KOPT-K1 (cell line): ENCODE results near the gene NRXN2.

ENCODE experiments used
- H3K27ac ChIP-seq: fragments of 200-600 bp; sonication (generic); 2 replicates; pipeline ENCODE4 v1.5.1; 2016; ENCODE audit warnings: antibody characterized with exemption, mild to moderate bottlenecking, low read depth, low read length; ENCODE audit not compliant: poor library complexity, severe bottlenecking
- H3K36me3 ChIP-seq: fragments of 200-600 bp; sonication (generic); 2 replicates; pipeline ENCODE4 v1.5.1; 2017; ENCODE audit warnings: antibody characterized with exemption, mild to moderate bottlenecking, low read length, moderate library complexity; ENCODE audit not compliant: insufficient read depth
- H3K9me3 ChIP-seq: fragments of 200-600 bp; sonication (generic); 2 replicates; pipeline ENCODE4 v1.5.1; 2017; ENCODE audit warnings: antibody characterized with exemption, low read length, mild to moderate bottlenecking; ENCODE audit not compliant: insufficient read depth, poor library complexity, severe bottlenecking

NRXN2 gene

DNA sequence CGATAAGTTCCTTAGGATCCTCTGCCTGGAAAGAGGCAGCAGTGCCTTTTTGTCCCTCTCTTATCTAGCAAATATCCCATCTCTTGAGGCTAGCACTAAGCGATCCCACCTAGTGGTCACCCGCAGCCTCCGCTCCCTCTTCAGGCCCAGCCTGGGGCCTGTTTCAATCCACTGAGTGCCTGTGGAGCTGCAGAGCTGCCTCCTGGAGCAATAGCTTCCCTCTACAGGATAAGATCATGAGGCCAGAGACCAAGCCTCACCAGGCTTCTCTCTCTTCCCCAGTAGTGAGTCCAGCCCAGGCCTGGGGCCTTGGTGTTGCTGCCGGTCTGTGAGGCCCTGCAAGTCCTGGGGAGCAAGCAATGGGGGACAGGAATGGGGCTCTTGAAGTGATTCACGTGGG lies 66.1 kb downstream of the NRXN2 start:
- Histone ChIP-seq H3K27ac (peak overlapping the region; percentile 44), H3K36me3 (no peaks in the 10 kb centered on the region), H3K9me3 (no peaks in the 10 kb centered on the region)

GRCh38 chr11:64655941-64656601 lies 66.9 kb downstream of the NRXN2 start:
- H3K9me3 ChIP-seq = no peaks in the 10 kb centered on the region
- H3K27ac ChIP-seq = no peak overlapping the region
- no peaks in the 10 kb centered on the region for H3K36me3 ChIP-seq

DNA sequence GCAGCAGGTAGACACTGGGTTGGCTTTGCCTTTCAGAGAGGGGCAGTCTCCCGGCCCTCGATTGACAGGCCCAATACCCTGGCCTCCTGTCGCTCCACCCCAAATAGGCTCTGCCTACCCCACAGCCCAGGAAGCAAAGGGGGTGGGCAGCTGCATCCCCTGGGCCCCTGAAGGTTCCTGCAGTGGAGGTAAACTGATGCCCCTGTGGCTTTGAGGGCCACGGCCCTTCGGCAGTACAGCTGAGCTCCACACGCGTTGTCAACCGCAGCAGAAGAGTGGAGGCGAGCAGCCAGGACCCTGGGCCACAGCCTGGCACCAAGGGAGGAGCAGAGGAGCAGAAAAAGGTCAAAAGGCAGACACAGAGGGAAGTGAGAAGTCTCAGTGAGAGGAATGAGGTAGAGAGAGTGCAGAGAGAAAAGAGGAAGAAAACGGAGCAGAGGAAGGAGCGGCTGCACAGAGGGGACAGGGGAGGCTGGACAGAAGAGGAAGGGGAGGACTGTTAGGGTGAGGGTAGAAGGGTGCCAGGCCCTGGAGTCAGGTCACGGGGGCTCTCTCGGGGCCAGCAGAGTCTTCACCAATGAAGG lies 67.9 kb downstream of the NRXN2 start:
- H3K36me3 ChIP-seq = no peaks in the 10 kb centered on the region
- no peak overlapping the region for H3K27ac ChIP-seq

DNA sequence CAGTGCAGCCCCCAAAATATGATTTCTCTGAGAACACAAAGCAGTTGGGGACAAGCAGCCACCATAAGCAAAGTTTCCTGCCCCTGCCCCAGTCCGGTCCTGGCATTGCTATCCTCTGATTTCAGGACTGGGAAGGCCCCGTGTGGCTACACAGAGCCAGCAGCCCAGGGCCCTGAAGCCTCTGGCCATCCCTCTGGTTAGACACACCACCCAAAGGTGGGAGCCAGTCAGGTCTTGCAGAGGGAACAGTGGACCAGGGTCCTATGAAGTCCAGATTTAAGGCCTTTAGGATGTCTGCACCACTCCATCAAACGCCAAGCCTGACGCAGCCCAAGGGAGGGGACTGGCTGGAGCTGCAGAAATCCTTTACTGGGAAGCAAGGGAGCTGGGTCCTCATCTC lies 68.6 kb downstream of the NRXN2 start:
- Histone ChIP-seq H3K27ac (no peak overlapping the region), H3K9me3 (no peaks in the 10 kb centered on the region), H3K36me3 (no peaks in the 10 kb centered on the region)

More for the DNA sequence above, 67.9 kb downstream of the NRXN2 start:
- no peaks in the 10 kb centered on the region for H3K9me3 ChIP-seq

DNA sequence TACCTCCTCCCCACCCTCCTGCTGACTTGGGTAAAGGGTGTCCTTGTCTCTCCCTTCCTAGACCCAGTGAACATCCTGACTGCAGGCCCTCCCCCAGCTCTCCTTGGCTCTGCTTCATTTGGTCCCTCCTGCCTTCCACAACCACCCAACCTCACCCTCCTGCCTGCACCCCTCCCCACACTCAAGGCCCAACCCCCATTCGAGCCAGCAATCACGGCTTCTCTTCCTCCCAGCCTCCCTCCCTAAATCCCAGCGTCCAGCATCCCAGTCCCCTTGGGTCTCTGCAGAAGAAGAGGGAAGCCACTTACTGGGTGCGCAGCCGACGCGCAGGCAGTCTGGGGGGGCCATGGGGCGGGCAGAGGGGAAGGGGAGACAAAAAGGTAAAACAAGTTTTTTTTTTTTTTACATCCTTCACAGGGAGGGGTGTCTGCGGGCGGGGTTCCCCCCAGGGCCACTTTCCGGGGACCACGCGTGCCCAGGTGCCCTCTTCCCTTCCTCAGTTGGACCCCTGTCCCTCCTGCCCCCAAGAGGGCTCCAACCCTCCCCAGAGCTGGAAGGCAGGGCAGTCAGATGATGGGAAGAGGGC lies 69.5 kb downstream of the NRXN2 start:
- H3K9me3 ChIP-seq = no peaks in the 10 kb centered on the region
- no peaks in the 10 kb centered on the region for H3K36me3 ChIP-seq
- no peak overlapping the region for H3K27ac ChIP-seq

DNA sequence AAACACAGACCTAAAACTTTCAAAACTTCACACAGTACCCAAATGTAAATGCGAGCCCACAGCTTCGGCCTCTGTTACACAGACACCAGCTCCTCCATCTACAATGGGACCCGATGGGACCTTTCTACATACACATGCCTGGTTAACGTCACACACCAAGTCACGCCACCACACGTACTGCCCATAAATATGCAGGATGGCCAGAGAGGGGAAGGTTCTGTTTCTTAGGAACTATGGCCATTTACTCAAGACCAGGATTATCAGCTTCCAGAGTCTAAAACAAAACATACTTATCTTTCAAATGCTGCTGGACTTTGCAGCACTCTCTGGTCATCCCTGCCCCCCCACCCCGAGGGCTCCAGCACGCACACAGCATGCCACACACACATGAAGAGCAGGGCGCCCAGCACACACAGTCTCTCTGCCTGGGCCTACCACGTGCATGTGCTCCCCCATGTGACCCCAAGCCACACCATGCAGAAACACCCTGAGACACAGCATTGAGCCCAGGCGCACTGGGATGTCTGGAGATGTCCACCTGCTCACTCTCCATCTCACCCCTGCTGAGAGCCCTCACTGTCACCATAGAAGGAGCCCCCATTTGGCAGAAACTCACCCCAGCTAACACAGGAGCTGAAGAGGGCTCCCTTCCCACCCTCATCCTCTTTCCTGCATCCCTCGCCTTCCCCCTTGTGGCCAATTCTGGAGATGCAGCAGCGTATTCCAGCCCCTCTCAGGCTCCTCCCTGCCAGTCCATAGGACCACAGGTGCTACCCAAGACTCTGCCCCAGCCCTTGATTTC lies 70.2 kb downstream of the NRXN2 start:
- H3K27ac ChIP-seq = peak overlapping the region; percentile 2
- no peaks in the 10 kb centered on the region for H3K36me3 ChIP-seq
- no peaks in the 10 kb centered on the region for H3K9me3 ChIP-seq

DNA sequence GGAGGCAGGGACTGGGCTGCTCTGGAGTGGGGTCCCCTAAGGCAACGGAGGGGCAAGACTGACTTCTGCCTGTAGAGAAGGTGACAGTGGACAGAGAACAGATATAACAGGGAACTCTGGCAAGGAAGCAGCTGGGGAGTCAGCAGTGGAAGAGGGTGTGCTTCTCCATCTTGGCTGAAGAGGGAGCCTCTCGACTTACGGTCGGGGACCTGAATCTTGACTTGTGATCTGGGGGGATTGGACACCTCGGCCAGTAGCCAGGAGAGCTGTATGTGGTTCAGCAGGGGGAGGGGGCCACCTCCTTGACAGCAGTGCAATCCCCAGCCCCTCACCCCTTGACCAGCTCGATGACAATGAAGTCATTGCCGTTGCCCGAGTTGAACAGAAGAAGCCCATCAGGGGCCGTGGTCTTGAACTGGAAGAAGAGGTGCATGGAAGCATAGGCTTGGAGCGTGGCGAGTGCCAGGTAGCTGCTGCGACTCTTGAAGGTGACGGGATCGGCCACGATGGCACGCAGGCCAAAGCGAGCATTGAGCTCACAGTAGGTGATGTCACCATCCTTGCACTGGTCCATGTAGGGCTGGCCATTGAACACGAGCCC lies 72.0 kb downstream of the NRXN2 start:
- Histone ChIP-seq H3K9me3 (no peaks in the 10 kb centered on the region), H3K36me3 (no peaks in the 10 kb centered on the region), H3K27ac (no peak overlapping the region)

DNA sequence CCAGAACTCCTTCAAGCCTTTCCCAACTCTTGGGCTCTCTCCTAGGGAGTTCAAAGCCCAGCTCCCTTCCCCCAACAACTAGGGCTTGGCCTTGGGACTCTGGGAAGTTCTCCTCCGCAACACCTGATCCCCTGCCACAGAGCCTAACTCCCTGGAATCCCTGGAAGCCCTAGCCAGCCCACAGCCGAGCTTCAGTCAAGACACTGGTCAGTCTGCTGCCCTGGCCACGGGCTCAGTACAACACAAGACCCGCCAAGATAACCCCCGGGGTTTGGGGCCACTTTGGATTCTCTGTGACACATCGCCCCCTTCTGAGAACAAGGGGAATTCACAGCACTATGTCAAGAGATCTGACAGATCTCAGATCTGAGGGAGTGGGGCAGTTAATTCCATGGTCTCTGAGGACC lies 73.7 kb downstream of the NRXN2 start:
- H3K27ac ChIP-seq = no peak overlapping the region
- H3K36me3 ChIP-seq = no peaks in the 10 kb centered on the region
- no peaks in the 10 kb centered on the region for H3K9me3 ChIP-seq

DNA sequence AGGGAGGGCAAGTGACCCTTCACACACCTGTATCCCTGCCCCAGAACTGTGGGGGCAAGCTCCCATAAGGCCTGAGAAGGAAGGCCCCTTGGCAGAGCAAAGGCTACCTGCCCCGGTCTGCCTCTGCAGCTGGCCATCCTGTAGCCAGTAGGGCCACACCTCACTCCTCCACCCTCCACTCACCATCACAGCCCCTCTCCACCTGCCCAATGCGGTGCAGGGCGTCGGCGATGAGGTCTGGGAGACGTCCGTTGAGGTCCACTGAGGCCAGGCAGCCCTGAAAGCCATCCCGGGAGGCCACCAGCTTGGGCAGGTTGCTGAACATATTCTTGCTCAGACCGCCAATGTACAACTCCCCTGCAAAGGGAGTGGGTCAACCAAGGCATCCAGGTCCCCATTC lies 74.4 kb downstream of the NRXN2 start:
- Histone ChIP-seq H3K36me3 (no peaks in the 10 kb centered on the region), H3K9me3 (no peaks in the 10 kb centered on the region), H3K27ac (no peak overlapping the region)

- Histone ChIP-seq H3K27ac (no peak overlapping the region), H3K9me3 (no peaks in the 10 kb centered on the region), H3K36me3 (no peaks in the 10 kb centered on the region)
These were observed 75.8 kb downstream of the NRXN2 start for GRCh38 chr11:64647019-64647779.

DNA sequence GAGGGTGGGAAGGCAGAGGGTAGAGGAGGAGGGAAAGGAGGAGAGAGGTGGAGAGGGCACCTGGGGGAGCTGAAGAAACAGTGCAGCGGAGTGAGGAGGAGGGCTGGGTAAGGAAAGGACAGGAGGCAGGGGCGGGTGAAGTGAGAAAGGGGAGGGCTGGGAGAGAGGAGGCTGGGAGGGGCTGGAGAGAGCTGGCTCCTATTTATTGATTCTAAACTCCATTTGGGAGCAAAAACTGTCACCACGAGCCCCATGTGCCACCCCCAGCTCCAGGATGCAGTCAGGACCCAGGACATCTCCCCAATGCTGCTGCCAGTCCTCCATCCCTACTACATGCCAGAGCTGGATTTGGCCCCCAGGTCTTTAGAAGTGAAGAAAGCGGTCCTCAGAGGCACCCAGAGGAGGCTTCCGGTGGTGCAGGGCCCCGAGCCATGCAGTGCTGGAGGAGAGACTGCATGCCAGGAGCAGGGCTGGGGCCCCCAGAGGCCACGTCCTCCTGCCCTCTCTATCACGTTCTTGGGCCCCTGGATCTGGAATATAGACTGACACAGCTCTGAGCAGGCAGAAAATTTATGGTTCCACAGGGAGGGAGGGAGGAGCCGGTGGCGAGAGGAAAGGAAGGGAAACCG lies 78.2 kb downstream of the NRXN2 start:
- Histone ChIP-seq H3K27ac (no peak overlapping the region), H3K36me3 (no peaks in the 10 kb centered on the region), H3K9me3 (no peaks in the 10 kb centered on the region)

GRCh38 chr11:64643920-64644646 lies 78.9 kb downstream of the NRXN2 start:
- Histone ChIP-seq H3K9me3 (no peaks in the 10 kb centered on the region), H3K36me3 (no peaks in the 10 kb centered on the region), H3K27ac (no peak overlapping the region)

- no peak overlapping the region for H3K27ac ChIP-seq
- H3K36me3 ChIP-seq = no peaks in the 10 kb centered on the region
- no peaks in the 10 kb centered on the region for H3K9me3 ChIP-seq
These were observed 79.6 kb downstream of the NRXN2 start for GRCh38 chr11:64643256-64643881.
